IMR-90 (cell line): ENCODE data around the gene KRTAP6-3. TPM values are rescaled to one million over a fixed set of nuclear protein-coding genes. Genes with fewer than 3 reads are reported as not detected.

Source experiments
- ATAC-seq: fragments of 200-7000 bp; cut with Tn5 transposase; 2 replicates; pipeline ENCODE4 v1.9.1; 2020; ENCODE audit warnings: low read depth, mild to moderate bottlenecking, moderate library complexity
- BruUV-seq: library from RNA; stranded (reverse); fragments of 400-500 nt; replicated peaks from 2 replicates; lab custom pipeline; 2021; lab: Mats Ljungman, UMichigan
- CTCF ChIA-PET: fragments of 300-600 bp; formaldehyde crosslinking; extraction: SDS; loops from one replicate; lab custom pipeline; 2021; ENCODE audit warnings: antibody characterized with exemption; lab: Yijun Ruan, JAX
- POLR2A ChIA-PET: fragments of 300-600 bp; sonication (Branson Sonifier 250); formaldehyde crosslinking; loops from one replicate; lab custom pipeline; 2022; ENCODE audit warnings: antibody characterized with exemption; ENCODE audit not compliant: unreplicated experiment; lab: Charles Lee
- DNase-seq: peaks from one replicate; pipeline ENCODE4 v3.0.0; 2013
- H2AFZ ChIP-seq: replicated peaks from 2 replicates; pipeline ENCODE3; 2013; ENCODE audit warnings: low read length, mild to moderate bottlenecking; ENCODE audit not compliant: poor library complexity
- H2AK5ac ChIP-seq: 2 replicates; pipeline ENCODE4 v1.6.1; 2013; ENCODE audit warnings: low read depth, low read length, inconsistent platforms
- H2AK9ac ChIP-seq: replicated peaks from 2 replicates; pipeline ENCODE3; 2013; ENCODE audit warnings: mild to moderate bottlenecking, low read depth, low read length, moderate library complexity; ENCODE audit not compliant: poor library complexity
- H2BK120ac ChIP-seq: 2 replicates; pipeline ENCODE4 v1.6.1; 2013; ENCODE audit warnings: low read depth, low read length, inconsistent platforms
- H2BK15ac ChIP-seq: 3 replicates; pipeline ENCODE4 v1.6.1; 2013; ENCODE audit warnings: low read depth, low read length, inconsistent platforms
- H2BK20ac ChIP-seq: 2 replicates; pipeline ENCODE4 v1.6.1; 2013; ENCODE audit warnings: low read depth, mild to moderate bottlenecking, inconsistent platforms, low read length, moderate library complexity
- H2BK5ac ChIP-seq: 2 replicates; pipeline ENCODE4 v1.6.1; 2013; ENCODE audit warnings: mild to moderate bottlenecking, low read depth, low read length, inconsistent platforms; ENCODE audit not compliant: poor library complexity, severe bottlenecking
- H3K14ac ChIP-seq: replicated peaks from 2 replicates; pipeline ENCODE4 v1.6.1; 2013; ENCODE audit warnings: low read depth, low read length, inconsistent platforms
- H3K18ac ChIP-seq: 2 replicates; pipeline ENCODE4 v1.6.1; 2013; ENCODE audit warnings: low read depth, low read length, control low read depth
- H3K23ac ChIP-seq: 2 replicates; pipeline ENCODE4 v1.6.1; 2013; ENCODE audit warnings: low read depth, low read length, inconsistent platforms
- H3K27ac ChIP-seq: 2 replicates; pipeline ENCODE4 v1.5.1; 2013; ENCODE audit warnings: mild to moderate bottlenecking, control low read depth, low read length; ENCODE audit not compliant: insufficient read depth
- H3K27me3 ChIP-seq: 2 replicates; pipeline ENCODE4 v1.6.1; 2013; ENCODE audit warnings: low read length; ENCODE audit not compliant: control insufficient read depth, insufficient read depth
- H3K36me3 ChIP-seq: 2 replicates; pipeline ENCODE4 v1.6.1; 2013; ENCODE audit warnings: low read length, mixed read lengths; ENCODE audit not compliant: control insufficient read depth, insufficient read depth
- H3K4ac ChIP-seq: 2 replicates; pipeline ENCODE4 v1.6.1; 2013; ENCODE audit warnings: low read depth, low read length, inconsistent platforms
- H3K4me1 ChIP-seq: 2 replicates; pipeline ENCODE4 v1.6.1; 2013; ENCODE audit warnings: low read length, mixed read lengths; ENCODE audit not compliant: control insufficient read depth, insufficient read depth
- H3K4me2 ChIP-seq: 2 replicates; pipeline ENCODE4 v1.6.1; 2013; ENCODE audit warnings: low read depth, mild to moderate bottlenecking, control low read depth, low read length, moderate library complexity
- H3K4me3 ChIP-seq: 2 replicates; pipeline ENCODE4 v1.5.1; 2013; ENCODE audit warnings: low read depth, mild to moderate bottlenecking, control low read depth, low read length, moderate library complexity; ENCODE audit not compliant: insufficient read depth
- H3K56ac ChIP-seq: 2 replicates; pipeline ENCODE4 v1.6.1; 2013; ENCODE audit warnings: low read length, inconsistent platforms; ENCODE audit not compliant: insufficient read depth; ENCODE audit errors: extremely low read depth
- H3K79me1 ChIP-seq, 2 experiments: 2 replicates each; pipeline ENCODE4 v1.6.1; 2013; ENCODE audit warnings: low read length in 2 of 2, inconsistent platforms in 1 of 2, low read depth in 1 of 2
- H3K9ac ChIP-seq: 2 replicates; pipeline ENCODE4 v1.6.1; 2013; ENCODE audit warnings: low read depth, low read length, control low read depth
- H3K9me1 ChIP-seq: 2 replicates; pipeline ENCODE4 v1.6.1; 2013; ENCODE audit warnings: low read length, inconsistent platforms; ENCODE audit not compliant: insufficient read depth
- H3K9me3 ChIP-seq: 2 replicates; pipeline ENCODE4 v1.6.1; 2013; ENCODE audit warnings: low read length; ENCODE audit not compliant: control insufficient read depth, insufficient read depth
- H4K20me1 ChIP-seq: 2 replicates; pipeline ENCODE4 v1.6.1; 2013; ENCODE audit warnings: low read length, inconsistent platforms; ENCODE audit not compliant: insufficient read depth
- H4K5ac ChIP-seq: 2 replicates; pipeline ENCODE4 v1.6.1; 2013; ENCODE audit warnings: mild to moderate bottlenecking, low read depth, low read length, control low read depth
- H4K8ac ChIP-seq, 2 experiments: 2 replicates each; pipeline ENCODE4 v1.6.1; 2013; ENCODE audit warnings: low read depth in 2 of 2, low read length in 2 of 2, control low read depth in 1 of 2, inconsistent platforms in 1 of 2
- H4K91ac ChIP-seq: 2 replicates; pipeline ENCODE4 v1.6.1; 2013; ENCODE audit warnings: low read depth, low read length, inconsistent platforms; ENCODE audit not compliant: insufficient read depth
- BHLHE40 ChIP-seq: fragments of 150-350 bp; IDR thresholded peaks from 2 replicates; pipeline ENCODE4 v1.6.1; 2016; ENCODE audit warnings: mild to moderate bottlenecking, low read depth, low read length
- CEBPB ChIP-seq: IDR thresholded peaks from 2 replicates; pipeline ENCODE4 v1.6.1; 2012; ENCODE audit warnings: low read depth, low read length, improper control_type of control experiment
- CHD1 ChIP-seq: IDR thresholded peaks from 2 replicates; pipeline ENCODE4 v1.6.1; 2012; ENCODE audit warnings: low read depth, low read length, improper control_type of control experiment
- CTCF ChIP-seq: conservative IDR thresholded peaks from 2 replicates; pipeline ENCODE4 v1.5.1; 2012; ENCODE audit warnings: mild to moderate bottlenecking, low read depth, low read length, improper control_type of control experiment
- ELK1 ChIP-seq: fragments of 150-350 bp; IDR thresholded peaks from 2 replicates; pipeline ENCODE4 v1.6.1; 2016; ENCODE audit warnings: low read depth, mild to moderate bottlenecking, low read length, moderate library complexity, borderline replicate concordance
- FOS ChIP-seq: fragments of 150-350 bp; IDR thresholded peaks from 2 replicates; pipeline ENCODE4 v1.6.1; 2016; ENCODE audit warnings: low read depth, low read length
- MAFK ChIP-seq: IDR thresholded peaks from 2 replicates; pipeline ENCODE4 v1.6.1; 2012; ENCODE audit warnings: low read depth, low read length, improper control_type of control experiment
- MXI1 ChIP-seq: IDR thresholded peaks from 2 replicates; pipeline ENCODE4 v1.6.1; 2012; ENCODE audit warnings: low read depth, mild to moderate bottlenecking, low read length, moderate library complexity, borderline replicate concordance
- NFE2L2 ChIP-seq: fragments of 150-350 bp; IDR thresholded peaks from 2 replicates; pipeline ENCODE4 v1.6.1; 2016; ENCODE audit warnings: low read depth, mild to moderate bottlenecking, low read length
- POLR2A ChIP-seq: IDR thresholded peaks from 2 replicates; pipeline ENCODE4 v1.6.1; 2012; ENCODE audit warnings: mild to moderate bottlenecking, low read depth, low read length
- RFX5 ChIP-seq: IDR thresholded peaks from 2 replicates; pipeline ENCODE4 v1.8.0; 2012; ENCODE audit warnings: low read depth, mild to moderate bottlenecking, low read length, moderate library complexity
- USF2 ChIP-seq: fragments of 150-350 bp; IDR thresholded peaks from 2 replicates; pipeline ENCODE4 v1.6.1; 2017; ENCODE audit warnings: mild to moderate bottlenecking, antibody characterized with exemption, low read length, low read depth
- WGBS, 2 experiments: methylation state at CpG; one replicate each; pipeline versions ENCODE4 v1.1.5 to v1.1.7; 2013; ENCODE audit warnings: missing lambda C conversion rate in 2 of 2; ENCODE audit not compliant: insufficient read length in 1 of 2; ENCODE audit errors: extremely low coverage in 2 of 2; 5-methylcytosine and 5-hydroxymethylcytosine counted together
- dilution Hi-C: fragments of 300-500 bp; cut with HindIII; formaldehyde crosslinking; loops from one replicate; pipeline ENCODE4 v1.14.3; 2018; ENCODE audit warnings: low sequenced_read_pairs; ENCODE audit not compliant: unreplicated experiment
- in situ Hi-C: fragments of 300-500 bp; cut with MboI; formaldehyde crosslinking; loops from 3 replicates; pipeline ENCODE4 v1.14.3; 2019; ENCODE audit warnings: low sequenced_read_pairs, inconsistent platforms, mixed read lengths
- intact Hi-C: fragments of 100-400 bp; cut with micrococcal nuclease; formaldehyde crosslinking; loops from 2 replicates; pipeline ENCODE4 v1.10.0; 2022
- polyA plus RNA-seq, 3 experiments: library from polyadenylated mRNA; depleted of rRNA; stranded (reverse); fragments of >200 nt; gene quantifications; 2 replicates each; pipeline ENCODE4 v1.2.3, GENCODE V29; 2012; ENCODE audit warnings: low replicate concordance in 1 of 3
- total RNA-seq: library from RNA; depleted of rRNA; stranded (reverse); fragments of >200 nt; gene quantifications from 2 replicates; pipeline ENCODE4 v1.2.3, GENCODE V29; 2012

Gene KRTAP6-3
- total and polyA plus RNA-seq, 2 of the 4 experiments (the other 2 are of a cell fraction): not detected

- H3K9ac ChIP-seq: no peak overlapping the region
- WGBS, 2 experiments: no CpG with 5 or more reads among the region's 2 CpGs
- H3K27me3 ChIP-seq: no peaks in the 10 kb centered on the region
- no peak overlapping the region for H3K23ac ChIP-seq
- H4K5ac ChIP-seq: no peak overlapping the region
- in situ Hi-C loops (no loop called here), dilution Hi-C loops (no loop called here), intact Hi-C loops (no loop called here)
- POLR2A ChIA-PET: no interaction called here
- DNase-seq: no peak
- H3K4me1 ChIP-seq: no peaks in the 10 kb centered on the region
- TF ChIP-seq NFE2L2: no peak
- no peak for TF ChIP-seq RFX5
- no peak for TF ChIP-seq FOS
- no peak for TF ChIP-seq ELK1
- no peak for TF ChIP-seq MAFK
- TF ChIP-seq MXI1: no peak
- TF ChIP-seq CEBPB: no peak
- no peak for TF ChIP-seq USF2
- no peak for TF ChIP-seq CHD1
- no peak for TF ChIP-seq BHLHE40
- no peak for TF ChIP-seq POLR2A
- no peak for TF ChIP-seq CTCF
- BruUV-seq: no TSS peak
- no peaks in the 10 kb centered on the region for H3K36me3 ChIP-seq
- H4K91ac ChIP-seq: no peak overlapping the region
- no peak overlapping the region for H3K14ac ChIP-seq
- no peak overlapping the region for H2BK5ac ChIP-seq
- H3K56ac ChIP-seq: no peak overlapping the region
- H4K20me1 ChIP-seq: no peaks in the 10 kb centered on the region
- no peak overlapping the region for H4K8ac ChIP-seq
- no peak overlapping the region for H2AK5ac ChIP-seq
- no peaks in the 10 kb centered on the region for H3K79me1 ChIP-seq
- H3K18ac ChIP-seq: no peak overlapping the region
- H3K27ac ChIP-seq: no peak overlapping the region
- no peak overlapping the region for H2AK9ac ChIP-seq
- no peak overlapping the region for H3K4me3 ChIP-seq
- ATAC-seq: no peak
- CTCF ChIA-PET: no interaction called here
- H2BK15ac ChIP-seq: no peak overlapping the region
- no peak overlapping the region for H2AFZ ChIP-seq
- H3K4me2 ChIP-seq: no peak overlapping the region
- no peak overlapping the region for H2BK120ac ChIP-seq
- no peak overlapping the region for H2BK20ac ChIP-seq
- no peaks in the 10 kb centered on the region for H3K9me1 ChIP-seq
- H3K4ac ChIP-seq: no peak overlapping the region
- H3K9me3 ChIP-seq: peaks cover 16% of the 10 kb centered on the region
Observed at GRCh38 chr21:30605968-30606367, 13.7 kb downstream of the KRTAP6-3 start.
